GM19025 (cell line): ENCODE data around the gene C12orf43.

ENCODE experiments used
- ATAC-seq: cut with Tn5 transposase; IDR thresholded peaks from one replicate; pipeline ENCODE4 v1.9.1; 2021; ENCODE audit warnings: mild to moderate bottlenecking, low read depth, moderate library complexity; ENCODE audit not compliant: unreplicated experiment

C12orf43 gene

DNA sequence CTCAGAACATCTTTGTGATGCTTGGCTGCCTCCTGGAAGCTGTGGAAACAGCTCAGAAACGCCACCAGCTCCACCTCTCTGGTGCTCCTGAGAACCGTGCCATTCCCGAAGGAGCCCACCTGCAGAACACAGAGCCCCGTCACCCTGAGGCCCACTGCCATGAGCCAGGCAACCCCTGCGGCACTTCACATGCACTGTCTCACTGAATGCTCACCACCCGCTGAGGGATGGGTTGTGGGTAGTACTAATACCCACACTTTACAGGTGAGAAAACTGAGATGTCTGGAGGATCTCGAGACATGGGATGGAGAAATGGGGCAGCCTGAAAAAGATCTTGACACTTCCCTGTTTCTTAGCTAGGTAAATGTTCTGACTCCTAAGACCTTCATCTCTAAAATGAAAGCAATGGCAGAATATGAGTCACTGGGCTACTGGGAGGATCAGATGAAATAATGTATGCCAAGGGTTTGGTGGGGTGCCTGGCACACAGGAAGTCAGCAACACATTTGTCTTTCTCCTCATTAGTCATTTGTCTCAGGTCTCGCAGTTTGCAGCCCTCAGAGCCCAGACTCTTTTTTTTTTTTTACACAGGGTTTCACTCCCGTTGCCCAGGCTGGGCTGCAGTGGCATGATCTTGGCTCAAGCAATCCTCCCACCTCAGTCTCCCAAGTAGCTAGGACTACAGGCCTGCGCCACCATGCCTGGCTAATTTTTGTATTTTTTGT is 17.5 kb upstream of the C12orf43 start:
- ATAC-seq: no peak

DNA sequence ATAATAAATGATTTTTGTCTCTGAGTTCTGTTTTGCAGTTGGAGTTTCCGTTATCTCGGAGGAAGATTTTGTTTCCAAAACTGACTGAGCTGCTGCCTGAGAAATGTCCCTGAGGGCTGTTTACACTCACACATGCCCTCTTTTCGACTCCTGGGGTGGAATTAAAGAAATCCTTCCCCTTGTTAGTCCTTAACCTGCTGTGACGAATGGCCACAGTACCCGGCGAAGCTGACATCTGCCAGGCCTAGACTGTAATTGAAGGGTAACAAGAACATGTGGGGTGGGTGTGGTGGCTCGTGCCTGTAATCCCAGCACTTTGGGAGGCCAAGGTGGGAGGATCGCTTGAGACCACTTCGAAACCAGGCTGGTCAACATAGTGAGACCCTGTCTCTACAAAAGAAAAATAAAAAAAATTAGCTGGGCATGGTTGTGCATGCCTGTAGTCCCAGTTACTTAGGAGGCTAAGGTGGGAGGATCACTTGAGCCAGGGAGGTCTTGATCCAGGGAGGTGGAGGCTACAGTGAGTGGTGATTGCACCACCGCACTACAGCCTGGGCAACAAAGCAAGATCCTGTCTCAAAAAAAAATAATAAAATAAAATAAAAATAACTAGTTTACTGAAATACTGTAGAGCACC is 14.4 kb upstream of the C12orf43 start:
- no peak for ATAC-seq

- ATAC-seq: no peak
Observed at GRCh38 chr12:121026274-121027045, 10.2 kb upstream of the C12orf43 start.

- ATAC-seq: no peak
Observed at GRCh38 chr12:121025442-121026226, 9.3 kb upstream of the C12orf43 start.

DNA sequence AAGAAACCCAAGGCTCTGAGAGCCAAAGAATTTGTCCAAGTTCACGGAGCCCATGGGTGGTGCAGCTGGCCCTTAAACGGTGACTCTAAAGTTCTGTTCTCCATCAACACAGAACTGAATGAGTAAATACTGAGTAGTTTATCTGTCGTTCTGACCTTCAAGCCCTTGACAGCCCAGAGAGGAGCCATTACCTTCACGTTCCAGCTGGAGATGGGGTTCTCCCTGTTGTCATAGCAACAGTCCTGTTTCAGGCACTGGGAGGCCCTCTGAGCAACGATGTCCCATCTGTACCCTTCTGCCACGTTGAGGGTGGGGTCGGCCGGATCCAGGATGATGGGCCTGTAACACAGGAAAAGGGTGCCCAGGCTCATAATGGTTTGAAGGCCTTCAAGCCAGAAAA is 7.5 kb upstream of the C12orf43 start:
- ATAC-seq: no peak

- ATAC-seq: no peak
Observed at GRCh38 chr12:121022713-121023112, 6.4 kb upstream of the C12orf43 start.

DNA sequence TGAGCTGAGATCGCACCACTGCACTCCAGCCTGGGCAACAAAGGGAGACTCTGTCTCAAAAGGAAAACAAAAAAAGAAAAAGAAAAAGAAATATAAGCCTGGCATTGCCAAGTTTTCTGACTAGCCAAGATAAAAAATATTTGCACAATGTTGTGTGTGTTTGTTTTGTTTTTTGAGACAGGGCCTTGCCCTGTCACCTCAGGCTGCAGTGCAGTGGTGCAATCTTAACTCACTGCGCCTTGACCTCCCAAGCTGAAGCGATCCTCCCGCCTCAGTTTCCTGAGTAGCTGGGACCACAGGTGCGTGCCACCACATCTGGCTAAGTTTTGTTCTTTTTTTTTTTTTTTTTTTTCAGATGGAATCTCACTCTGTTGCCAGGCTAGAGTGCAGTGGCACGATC is 5.5 kb upstream of the C12orf43 start:
- no peak for ATAC-seq

DNA sequence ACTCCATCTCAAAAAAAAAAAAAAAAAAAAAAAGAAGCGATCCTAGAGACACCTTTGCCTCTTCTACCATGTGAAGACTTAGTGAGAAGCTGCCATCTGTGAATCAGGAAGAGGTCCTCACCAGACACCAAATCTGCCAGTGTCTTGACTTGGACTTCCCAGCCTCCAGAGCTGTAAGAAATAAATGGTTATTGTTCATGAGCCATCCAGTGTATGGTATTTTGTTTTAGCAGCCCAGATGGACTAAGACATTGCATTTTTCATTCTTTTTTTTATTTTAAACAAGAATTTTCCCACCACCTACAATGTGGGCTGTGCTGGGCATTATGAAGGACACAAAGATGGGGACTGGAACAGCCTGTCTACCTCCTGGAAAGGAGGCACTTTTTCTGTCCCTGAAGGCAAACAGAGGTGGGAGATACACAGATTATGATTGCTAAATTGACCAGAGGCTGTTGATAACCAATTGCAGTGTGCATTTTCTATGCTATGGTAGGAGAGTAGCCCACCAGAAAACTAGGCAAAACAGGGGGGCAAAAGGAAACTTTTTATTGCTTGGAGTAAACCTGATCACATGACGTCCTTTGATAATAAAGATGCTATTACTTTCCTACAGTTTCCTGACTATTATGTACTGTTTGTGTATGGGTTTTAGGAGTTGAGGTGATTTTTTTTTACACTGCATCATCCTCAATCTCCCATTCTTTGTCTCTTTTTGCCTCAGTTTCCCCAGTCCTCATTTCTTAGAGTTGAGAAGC is 2.8 kb upstream of the C12orf43 start:
- no peak for ATAC-seq

DNA sequence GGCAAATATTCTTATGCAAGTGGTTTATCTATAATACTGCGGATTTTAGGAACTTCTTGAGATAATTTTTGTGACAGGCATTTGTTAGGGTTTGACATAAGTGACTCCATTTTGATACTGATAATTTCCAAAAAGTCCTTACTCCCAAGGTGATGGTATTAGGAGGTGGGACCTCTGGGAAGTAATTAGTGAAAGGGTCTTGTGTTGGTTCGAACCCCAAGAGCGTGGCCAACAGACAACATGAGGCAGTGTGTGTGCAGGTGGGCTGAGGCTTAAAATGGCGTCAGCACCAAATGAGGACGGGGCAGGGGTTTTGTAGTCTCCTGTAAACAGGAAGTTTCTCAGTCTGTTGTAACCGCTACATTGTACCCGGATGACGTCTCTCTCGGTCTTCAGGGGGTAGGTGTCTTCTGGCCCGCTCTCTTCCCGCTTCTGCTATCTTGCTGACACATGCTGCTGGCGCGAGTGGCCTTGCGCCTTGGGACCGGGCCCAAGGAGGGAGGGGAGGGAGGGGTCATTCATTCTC is 1.7 kb upstream of the C12orf43 start:
- no peak for ATAC-seq

- no peak for ATAC-seq
Observed at GRCh38 chr12:121013715-121014114, 2.6 kb downstream of the C12orf43 start.

DNA sequence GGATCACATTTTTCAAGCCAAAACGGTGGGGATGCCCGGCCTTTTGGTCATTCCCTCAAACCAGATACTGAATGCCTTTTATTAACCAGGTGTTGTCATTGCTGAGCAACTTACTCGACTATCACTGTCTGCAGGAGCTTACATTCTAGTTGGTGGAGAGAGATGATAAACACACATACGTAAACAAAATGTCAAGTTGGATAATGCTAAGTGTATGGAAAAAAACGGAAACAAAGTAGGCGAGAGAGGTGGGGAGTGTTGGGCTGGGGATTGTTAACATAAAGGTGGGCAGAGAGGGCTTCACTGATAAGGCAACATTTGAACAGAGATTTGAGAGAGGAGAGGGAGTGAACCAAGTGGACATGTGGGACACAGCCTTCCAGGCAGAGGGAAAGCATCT is 4.5 kb downstream of the C12orf43 start:
- no peak for ATAC-seq

GRCh38 chr12:121010860-121011259 is 5.4 kb downstream of the C12orf43 start:
- ATAC-seq: no peak

GRCh38 chr12:121009741-121010140 is 6.5 kb downstream of the C12orf43 start:
- no peak for ATAC-seq

GRCh38 chr12:121008347-121009098 is 7.8 kb downstream of the C12orf43 start:
- no peak for ATAC-seq

DNA sequence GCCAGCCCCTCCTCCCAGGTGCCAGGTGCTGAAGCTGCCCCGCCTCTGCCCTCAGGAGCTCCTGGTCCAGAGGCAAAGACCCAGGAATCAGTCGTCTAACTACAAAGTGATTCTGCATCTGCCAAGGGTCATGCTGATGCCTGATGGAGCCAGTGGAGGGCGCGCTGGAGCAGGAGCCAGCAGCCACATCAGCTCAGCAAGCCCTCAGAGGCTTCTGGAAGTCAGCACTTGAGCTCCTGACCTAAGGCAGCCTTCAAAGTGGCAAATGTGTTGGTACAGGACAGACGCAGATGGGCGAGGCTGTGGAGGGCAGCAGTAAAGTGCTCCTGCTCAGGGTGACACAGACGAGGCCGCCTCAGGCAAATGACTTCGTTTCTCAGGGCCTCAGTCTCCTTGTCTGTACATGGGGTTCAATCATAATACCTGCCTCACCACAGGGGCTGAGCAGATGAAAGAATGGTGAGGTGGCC is 10.9 kb downstream of the C12orf43 start:
- no peak for ATAC-seq

GRCh38 chr12:121004253-121004815 is 12.0 kb downstream of the C12orf43 start:
- no peak for ATAC-seq

DNA sequence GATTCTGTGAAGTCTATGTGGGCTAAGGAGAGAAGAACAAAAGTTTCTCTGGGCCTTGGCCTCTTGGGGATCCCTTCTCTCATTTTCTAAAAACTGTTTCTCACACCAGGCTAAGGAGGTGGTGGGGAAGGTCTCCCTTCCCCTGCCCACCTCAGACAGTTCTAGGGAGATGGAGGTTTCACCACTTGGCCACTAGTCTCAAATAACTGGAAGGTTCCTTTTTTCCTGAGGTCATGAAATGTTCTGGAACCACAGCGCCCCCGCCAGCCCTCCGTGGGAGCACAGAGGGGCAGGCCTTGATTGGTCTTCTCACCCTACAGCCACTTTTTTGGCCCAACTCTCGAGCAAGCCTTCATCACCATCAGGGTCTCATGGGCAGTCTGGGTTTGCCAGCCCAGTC is 12.6 kb downstream of the C12orf43 start:
- ATAC-seq: no peak

GRCh38 chr12:121001841-121002483 is 14.3 kb downstream of the C12orf43 start:
- ATAC-seq: no peak
